ENCODE measurements around the gene ATN1.

The ATN1 gene

DNA sequence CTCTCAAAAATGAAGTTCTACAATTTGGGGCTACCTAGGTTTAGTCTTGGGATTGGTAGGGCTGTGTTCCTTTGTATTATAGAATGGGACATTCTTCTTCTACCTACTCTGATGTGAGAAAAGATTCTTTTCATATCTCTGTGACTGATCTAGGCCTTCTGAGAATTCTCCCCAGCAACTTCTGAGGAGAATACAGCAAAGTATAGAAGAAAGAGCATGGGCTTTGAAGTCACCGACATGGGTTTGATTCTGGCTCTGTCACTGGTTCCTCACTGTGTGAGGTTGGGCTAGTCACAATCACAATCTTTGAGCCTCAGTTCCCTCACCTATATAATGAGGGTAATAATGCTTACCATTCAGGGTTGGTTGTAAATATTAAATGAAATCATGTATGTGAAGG is 5.0 kb downstream of the ATN1 start:
- no peak overlapping the region for H3K4me3 ChIP-seq (ENCODE audit: low read depth, low read length)
- DNase-seq: no peak
- H3K27ac ChIP-seq: no peak overlapping the region
- peaks cover 27% of the 10 kb centered on the region for H3K36me3 ChIP-seq (replicated peaks)
- TF ChIP-seq, protein P1, sequence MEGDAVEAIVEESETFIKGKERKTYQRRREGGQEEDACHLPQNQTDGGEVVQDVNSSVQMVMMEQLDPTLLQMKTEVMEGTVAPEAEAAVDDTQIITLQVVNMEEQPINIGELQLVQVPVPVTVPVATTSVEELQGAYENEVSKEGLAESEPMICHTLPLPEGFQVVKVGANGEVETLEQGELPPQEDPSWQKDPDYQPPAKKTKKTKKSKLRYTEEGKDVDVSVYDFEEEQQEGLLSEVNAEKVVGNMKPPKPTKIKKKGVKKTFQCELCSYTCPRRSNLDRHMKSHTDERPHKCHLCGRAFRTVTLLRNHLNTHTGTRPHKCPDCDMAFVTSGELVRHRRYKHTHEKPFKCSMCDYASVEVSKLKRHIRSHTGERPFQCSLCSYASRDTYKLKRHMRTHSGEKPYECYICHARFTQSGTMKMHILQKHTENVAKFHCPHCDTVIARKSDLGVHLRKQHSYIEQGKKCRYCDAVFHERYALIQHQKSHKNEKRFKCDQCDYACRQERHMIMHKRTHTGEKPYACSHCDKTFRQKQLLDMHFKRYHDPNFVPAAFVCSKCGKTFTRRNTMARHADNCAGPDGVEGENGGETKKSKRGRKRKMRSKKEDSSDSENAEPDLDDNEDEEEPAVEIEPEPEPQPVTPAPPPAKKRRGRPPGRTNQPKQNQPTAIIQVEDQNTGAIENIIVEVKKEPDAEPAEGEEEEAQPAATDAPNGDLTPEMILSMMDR (IDR thresholded peaks at IDR 0.05; ENCODE audit: low read depth, low read length, missing control alignments): no peak
- H3K27me3 ChIP-seq (replicated peaks): no peaks in the 10 kb centered on the region
- in situ Hi-C loops (cut with HindIII; ENCODE audit: low pct_ligation_motif_present, low sequenced_read_pairs): no loop called here

DNA sequence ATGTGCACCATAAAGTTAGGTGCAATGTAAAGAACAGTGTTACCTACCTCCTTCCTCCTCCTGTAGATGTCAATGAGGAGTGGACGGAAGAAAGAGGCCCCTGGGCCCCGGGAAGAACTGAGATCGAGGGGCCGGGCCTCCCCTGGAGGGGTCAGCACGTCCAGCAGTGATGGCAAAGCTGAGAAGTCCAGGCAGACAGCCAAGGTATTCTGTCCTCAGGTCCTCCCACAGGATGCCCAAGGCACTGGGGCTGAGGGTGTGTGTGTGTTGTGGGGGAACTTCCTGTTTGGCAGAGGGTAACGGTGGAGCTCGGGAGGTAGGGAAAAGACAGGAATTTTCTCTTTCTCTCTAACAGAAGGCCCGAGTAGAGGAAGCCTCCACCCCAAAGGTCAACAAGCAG is 6.4 kb downstream of the ATN1 start:
- H3K27ac ChIP-seq: no peak overlapping the region
- in situ Hi-C loops (cut with HindIII; ENCODE audit: low pct_ligation_motif_present, low sequenced_read_pairs): no loop called here
- peaks cover 35% of the 10 kb centered on the region for H3K36me3 ChIP-seq (replicated peaks)
- no peak overlapping the region for H3K4me3 ChIP-seq (ENCODE audit: low read depth, low read length)
- DNase-seq: no peak
- TF ChIP-seq, protein P1 (IDR thresholded peaks at IDR 0.05; ENCODE audit: low read depth, low read length, missing control alignments): no peak
- no peaks in the 10 kb centered on the region for H3K27me3 ChIP-seq (replicated peaks)

DNA sequence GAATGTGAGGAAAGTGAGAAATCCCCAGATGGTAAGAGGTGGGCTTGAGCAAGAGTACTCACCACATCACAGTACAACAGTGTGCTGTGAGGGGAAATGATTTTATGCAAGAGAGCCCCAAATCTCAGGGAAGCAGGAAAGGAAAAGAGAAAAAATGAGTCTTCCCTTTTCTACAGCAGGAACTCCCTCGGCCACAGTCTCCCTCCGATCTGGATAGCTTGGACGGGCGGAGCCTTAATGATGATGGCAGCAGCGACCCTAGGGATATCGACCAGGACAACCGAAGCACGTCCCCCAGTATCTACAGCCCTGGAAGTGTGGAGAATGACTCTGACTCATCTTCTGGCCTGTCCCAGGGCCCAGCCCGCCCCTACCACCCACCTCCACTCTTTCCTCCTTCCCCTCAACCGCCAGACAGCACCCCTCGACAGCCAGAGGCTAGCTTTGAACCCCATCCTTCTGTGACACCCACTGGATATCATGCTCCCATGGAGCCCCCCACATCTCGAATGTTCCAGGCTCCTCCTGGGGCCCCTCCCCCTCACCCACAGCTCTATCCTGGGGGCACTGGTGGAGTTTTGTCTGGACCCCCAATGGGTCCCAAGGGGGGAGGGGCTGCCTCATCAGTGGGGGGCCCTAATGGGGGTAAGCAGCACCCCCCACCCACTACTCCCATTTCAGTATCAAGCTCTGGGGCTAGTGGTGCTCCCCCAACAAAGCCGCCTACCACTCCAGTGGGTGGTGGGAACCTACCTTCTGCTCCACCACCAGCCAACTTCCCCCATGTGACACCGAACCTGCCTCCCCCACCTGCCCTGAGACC is 7.8 kb downstream of the ATN1 start:
- Histone ChIP-seq H3K27me3 (replicated peaks) (no peaks in the 10 kb centered on the region), H3K27ac (no peak overlapping the region), H3K4me3 (ENCODE audit: low read depth, low read length) (no peak overlapping the region), H3K36me3 (replicated peaks) (peaks cover 39% of the 10 kb centered on the region)
- TF ChIP-seq, protein P1 (IDR thresholded peaks at IDR 0.05; ENCODE audit: low read depth, low read length, missing control alignments): no peak
- DNase-seq: no peak
- in situ Hi-C loops (cut with HindIII; ENCODE audit: low pct_ligation_motif_present, low sequenced_read_pairs): no loop called here

DNA sequence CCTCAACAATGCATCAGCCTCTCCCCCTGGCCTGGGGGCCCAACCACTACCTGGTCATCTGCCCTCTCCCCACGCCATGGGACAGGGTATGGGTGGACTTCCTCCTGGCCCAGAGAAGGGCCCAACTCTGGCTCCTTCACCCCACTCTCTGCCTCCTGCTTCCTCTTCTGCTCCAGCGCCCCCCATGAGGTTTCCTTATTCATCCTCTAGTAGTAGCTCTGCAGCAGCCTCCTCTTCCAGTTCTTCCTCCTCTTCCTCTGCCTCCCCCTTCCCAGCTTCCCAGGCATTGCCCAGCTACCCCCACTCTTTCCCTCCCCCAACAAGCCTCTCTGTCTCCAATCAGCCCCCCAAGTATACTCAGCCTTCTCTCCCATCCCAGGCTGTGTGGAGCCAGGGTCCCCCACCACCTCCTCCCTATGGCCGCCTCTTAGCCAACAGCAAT is 8.5 kb downstream of the ATN1 start:
- H3K27ac ChIP-seq: no peak overlapping the region
- no peaks in the 10 kb centered on the region for H3K27me3 ChIP-seq (replicated peaks)
- H3K36me3 ChIP-seq (replicated peaks): peaks cover 41% of the 10 kb centered on the region
- TF ChIP-seq, protein P1 (IDR thresholded peaks at IDR 0.05; ENCODE audit: low read depth, low read length, missing control alignments): no peak
- H3K4me3 ChIP-seq (ENCODE audit: low read depth, low read length): no peak overlapping the region
- in situ Hi-C loops (cut with HindIII; ENCODE audit: low pct_ligation_motif_present, low sequenced_read_pairs): no loop called here
- no peak for DNase-seq

DNA sequence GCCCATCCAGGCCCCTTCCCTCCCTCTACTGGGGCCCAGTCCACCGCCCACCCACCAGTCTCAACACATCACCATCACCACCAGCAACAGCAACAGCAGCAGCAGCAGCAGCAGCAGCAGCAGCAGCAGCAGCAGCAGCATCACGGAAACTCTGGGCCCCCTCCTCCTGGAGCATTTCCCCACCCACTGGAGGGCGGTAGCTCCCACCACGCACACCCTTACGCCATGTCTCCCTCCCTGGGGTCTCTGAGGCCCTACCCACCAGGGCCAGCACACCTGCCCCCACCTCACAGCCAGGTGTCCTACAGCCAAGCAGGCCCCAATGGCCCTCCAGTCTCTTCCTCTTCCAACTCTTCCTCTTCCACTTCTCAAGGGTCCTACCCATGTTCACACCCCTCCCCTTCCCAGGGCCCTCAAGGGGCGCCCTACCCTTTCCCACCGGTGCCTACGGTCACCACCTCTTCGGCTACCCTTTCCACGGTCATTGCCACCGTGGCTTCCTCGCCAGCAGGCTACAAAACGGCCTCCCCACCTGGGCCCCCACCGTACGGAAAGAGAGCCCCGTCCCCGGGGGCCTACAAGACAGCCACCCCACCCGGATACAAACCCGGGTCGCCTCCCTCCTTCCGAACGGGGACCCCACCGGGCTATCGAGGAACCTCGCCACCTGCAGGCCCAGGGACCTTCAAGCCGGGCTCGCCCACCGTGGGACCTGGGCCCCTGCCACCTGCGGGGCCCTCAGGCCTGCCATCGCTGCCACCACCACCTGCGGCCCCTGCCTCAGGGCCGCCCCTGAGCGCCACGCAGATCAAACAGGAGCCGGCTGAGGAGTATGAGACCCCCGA is 9.1 kb downstream of the ATN1 start:
- Histone ChIP-seq H3K36me3 (replicated peaks) (peaks cover 42% of the 10 kb centered on the region), H3K27ac (no peak overlapping the region), H3K4me3 (ENCODE audit: low read depth, low read length) (peak overlapping the region; percentile 66), H3K27me3 (replicated peaks) (no peaks in the 10 kb centered on the region)
- in situ Hi-C loops (cut with HindIII; ENCODE audit: low pct_ligation_motif_present, low sequenced_read_pairs): no loop called here
- no peak for DNase-seq
- TF ChIP-seq, protein P1 (IDR thresholded peaks at IDR 0.05; ENCODE audit: low read depth, low read length, missing control alignments): no peak

All from brain microvascular endothelial cell (primary cell).